Measurements from ENCODE around the gene GPR61. TPM values are rescaled to one million over a fixed set of nuclear protein-coding genes. Genes with fewer than 3 reads are reported as not detected.

GPR61 gene
- total RNA-seq, 1 donor from 2014 or later = 0.08 TPM

DNA sequence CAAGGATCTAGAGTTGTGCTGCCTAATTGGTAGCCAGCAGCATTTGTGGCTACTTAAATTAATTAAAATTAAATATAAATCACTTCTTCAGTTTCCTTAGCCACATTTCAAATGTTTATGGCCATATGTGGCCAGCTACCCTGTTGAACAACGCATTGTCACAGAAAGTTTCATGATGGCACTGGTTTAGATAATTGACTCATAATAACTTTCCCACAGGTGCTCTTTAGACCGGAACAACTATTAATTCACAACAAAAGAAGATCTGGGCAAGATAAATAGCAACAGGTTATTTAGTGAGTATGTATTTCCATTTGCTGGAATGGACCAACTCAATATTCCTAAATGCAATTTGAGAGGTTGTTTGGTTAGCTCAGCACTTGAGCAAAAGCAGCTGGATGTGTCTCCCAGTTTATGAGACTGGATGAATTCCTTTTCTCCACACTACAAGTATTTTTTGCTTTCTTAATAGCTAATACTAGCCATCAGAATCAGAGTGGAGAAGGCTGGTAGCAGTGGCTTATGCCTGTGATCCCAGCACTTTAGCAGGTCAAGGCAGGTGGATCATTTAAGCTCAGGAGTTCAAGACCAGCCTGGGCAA is 26.5 kb upstream of the GPR61 start:
- TF ChIP-seq, protein P1, sequence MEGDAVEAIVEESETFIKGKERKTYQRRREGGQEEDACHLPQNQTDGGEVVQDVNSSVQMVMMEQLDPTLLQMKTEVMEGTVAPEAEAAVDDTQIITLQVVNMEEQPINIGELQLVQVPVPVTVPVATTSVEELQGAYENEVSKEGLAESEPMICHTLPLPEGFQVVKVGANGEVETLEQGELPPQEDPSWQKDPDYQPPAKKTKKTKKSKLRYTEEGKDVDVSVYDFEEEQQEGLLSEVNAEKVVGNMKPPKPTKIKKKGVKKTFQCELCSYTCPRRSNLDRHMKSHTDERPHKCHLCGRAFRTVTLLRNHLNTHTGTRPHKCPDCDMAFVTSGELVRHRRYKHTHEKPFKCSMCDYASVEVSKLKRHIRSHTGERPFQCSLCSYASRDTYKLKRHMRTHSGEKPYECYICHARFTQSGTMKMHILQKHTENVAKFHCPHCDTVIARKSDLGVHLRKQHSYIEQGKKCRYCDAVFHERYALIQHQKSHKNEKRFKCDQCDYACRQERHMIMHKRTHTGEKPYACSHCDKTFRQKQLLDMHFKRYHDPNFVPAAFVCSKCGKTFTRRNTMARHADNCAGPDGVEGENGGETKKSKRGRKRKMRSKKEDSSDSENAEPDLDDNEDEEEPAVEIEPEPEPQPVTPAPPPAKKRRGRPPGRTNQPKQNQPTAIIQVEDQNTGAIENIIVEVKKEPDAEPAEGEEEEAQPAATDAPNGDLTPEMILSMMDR (IDR thresholded peaks at IDR 0.05; ENCODE audit: borderline replicate concordance) = no peak
- intact Hi-C loops (cut with micrococcal nuclease) = loop anchor here (10.0 kb wide), 1 partner anchor 238 kb away; no protein-coding TSS in a partner anchor
- Histone ChIP-seq H3K4me3 (no peak overlapping the region), H3K36me3 (peaks cover under 1% of the 10 kb centered on the region), H3K9me3 (replicated peaks) (no peaks in the 10 kb centered on the region), H3K27ac (replicated peaks) (no peak overlapping the region), H3K4me1 (peaks cover 24% of the 10 kb centered on the region), H3K27me3 (ENCODE audit: low read depth) (no peaks in the 10 kb centered on the region)
- DNase-seq = no peak

- TF ChIP-seq, protein P1 (IDR thresholded peaks at IDR 0.05; ENCODE audit: borderline replicate concordance) = no peak
- Histone ChIP-seq H3K9me3 (replicated peaks) (no peaks in the 10 kb centered on the region), H3K36me3 (no peaks in the 10 kb centered on the region), H3K4me1 (peaks cover 11% of the 10 kb centered on the region), H3K27ac (replicated peaks) (no peak overlapping the region), H3K4me3 (no peak overlapping the region), H3K27me3 (ENCODE audit: low read depth) (no peaks in the 10 kb centered on the region)
- intact Hi-C loops (cut with micrococcal nuclease) = loop anchor here (10.0 kb wide), 1 partner anchor 240 kb away; no protein-coding TSS in a partner anchor
- no peak for DNase-seq
These were observed 24.8 kb upstream of the GPR61 start for GRCh38 chr1:109514846-109515245.

GRCh38 chr1:109516872-109517271 is 22.8 kb upstream of the GPR61 start:
- DNase-seq = no peak
- no peaks in the 10 kb centered on the region for H3K9me3 ChIP-seq (replicated peaks)
- TF ChIP-seq, protein P1 (IDR thresholded peaks at IDR 0.05; ENCODE audit: borderline replicate concordance) = no peak

DNA sequence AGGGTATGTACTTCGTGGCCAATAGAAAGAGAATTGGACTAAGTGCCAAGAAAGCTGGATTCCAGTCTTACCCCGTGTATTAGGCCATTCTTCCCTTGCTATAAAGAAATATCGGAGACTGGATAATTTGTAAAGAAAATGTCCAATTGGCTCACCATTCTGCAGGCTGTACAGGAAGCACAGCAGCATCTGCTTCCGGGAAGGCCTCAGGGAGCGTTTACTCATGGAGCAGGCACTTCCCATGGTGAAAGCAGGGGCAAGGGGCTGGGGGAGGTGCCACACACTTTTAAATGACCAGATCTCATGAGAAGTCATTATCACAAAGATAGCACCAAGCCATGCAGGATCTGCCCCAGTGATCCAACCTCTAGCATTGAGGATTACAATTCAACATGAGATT is 22.3 kb upstream of the GPR61 start:
- Histone ChIP-seq H3K27ac (replicated peaks) (no peak overlapping the region), H3K36me3 (no peaks in the 10 kb centered on the region), H3K4me3 (no peak overlapping the region), H3K9me3 (replicated peaks) (no peaks in the 10 kb centered on the region), H3K4me1 (peaks cover 4% of the 10 kb centered on the region), H3K27me3 (ENCODE audit: low read depth) (peaks cover 4% of the 10 kb centered on the region)
- TF ChIP-seq, protein P1 (IDR thresholded peaks at IDR 0.05; ENCODE audit: borderline replicate concordance) = no peak
- intact Hi-C loops (cut with micrococcal nuclease) = loop anchor here (10.0 kb wide), 1 partner anchor 243 kb away; no protein-coding TSS in a partner anchor
- no peak for DNase-seq

More at GRCh38 chr1:109516872-109517271, 22.8 kb upstream of the GPR61 start:
- no peak overlapping the region for H3K27ac ChIP-seq (replicated peaks)
- no peaks in the 10 kb centered on the region for H3K36me3 ChIP-seq
- no peak overlapping the region for H3K4me3 ChIP-seq
- peaks cover 4% of the 10 kb centered on the region for H3K4me1 ChIP-seq
- peaks cover 4% of the 10 kb centered on the region for H3K27me3 ChIP-seq (ENCODE audit: low read depth)
- intact Hi-C loops (cut with micrococcal nuclease) = loop anchor here (10.0 kb wide), 1 partner anchor 242 kb away; no protein-coding TSS in a partner anchor

- intact Hi-C loops (cut with micrococcal nuclease) = no loop called here
- Histone ChIP-seq H3K36me3 (no peaks in the 10 kb centered on the region), H3K4me1 (peaks cover 4% of the 10 kb centered on the region), H3K27me3 (ENCODE audit: low read depth) (peaks cover 4% of the 10 kb centered on the region), H3K27ac (replicated peaks) (peak overlapping the region; percentile 11), H3K4me3 (no peak overlapping the region), H3K9me3 (replicated peaks) (no peaks in the 10 kb centered on the region)
- TF ChIP-seq, protein P1 (IDR thresholded peaks at IDR 0.05; ENCODE audit: borderline replicate concordance) = no peak
- DNase-seq = no peak
These were observed 18.4 kb upstream of the GPR61 start for GRCh38 chr1:109521002-109521951.
